ENCODE data around the gene NBPF3.

DNA sequence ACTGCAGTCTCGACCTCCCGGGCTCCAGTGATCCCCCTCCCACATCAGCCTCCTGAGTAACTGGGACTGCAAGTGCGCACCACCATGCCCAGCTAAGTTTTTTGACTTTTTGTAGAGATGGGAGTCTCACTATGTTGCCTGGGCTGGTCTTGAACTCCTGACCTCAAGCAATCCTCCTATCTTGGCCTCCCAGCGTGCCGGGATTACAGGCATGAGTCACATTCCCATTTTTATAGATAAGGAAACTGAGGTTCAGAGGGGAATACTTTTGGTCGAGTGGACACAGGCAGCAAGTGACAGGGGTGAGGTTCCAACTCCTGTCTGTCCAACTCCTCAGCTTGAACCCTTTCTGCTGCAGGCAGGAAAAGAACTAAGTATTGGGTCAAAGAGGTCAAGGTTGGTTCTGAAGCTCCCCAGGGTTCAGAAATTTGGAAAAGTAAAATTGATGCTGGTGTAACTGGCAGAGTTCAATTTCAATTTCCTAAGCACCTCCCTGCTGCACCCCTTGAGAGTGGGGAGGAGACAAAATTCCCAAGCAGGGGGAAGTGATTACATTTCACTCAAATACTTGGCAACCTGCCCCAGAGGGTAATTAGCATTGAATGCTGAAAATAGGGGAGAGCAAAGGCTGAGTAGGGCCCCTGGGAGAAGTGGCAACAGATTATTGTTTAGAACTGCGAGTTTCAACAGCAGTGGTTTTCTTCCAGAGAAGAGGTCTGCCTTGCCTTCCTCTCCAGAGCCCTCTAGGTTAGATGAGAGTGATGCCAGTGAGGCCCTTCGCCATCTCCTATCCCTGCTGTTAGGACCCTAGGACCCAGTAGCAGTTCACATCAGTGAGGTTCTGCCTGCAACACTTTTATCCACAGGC is 51.8 kb downstream of the NBPF3 start:
- no peak for TF ChIP-seq POLR2A (IDR thresholded peaks at IDR 0.05)
- TF ChIP-seq, protein P1, sequence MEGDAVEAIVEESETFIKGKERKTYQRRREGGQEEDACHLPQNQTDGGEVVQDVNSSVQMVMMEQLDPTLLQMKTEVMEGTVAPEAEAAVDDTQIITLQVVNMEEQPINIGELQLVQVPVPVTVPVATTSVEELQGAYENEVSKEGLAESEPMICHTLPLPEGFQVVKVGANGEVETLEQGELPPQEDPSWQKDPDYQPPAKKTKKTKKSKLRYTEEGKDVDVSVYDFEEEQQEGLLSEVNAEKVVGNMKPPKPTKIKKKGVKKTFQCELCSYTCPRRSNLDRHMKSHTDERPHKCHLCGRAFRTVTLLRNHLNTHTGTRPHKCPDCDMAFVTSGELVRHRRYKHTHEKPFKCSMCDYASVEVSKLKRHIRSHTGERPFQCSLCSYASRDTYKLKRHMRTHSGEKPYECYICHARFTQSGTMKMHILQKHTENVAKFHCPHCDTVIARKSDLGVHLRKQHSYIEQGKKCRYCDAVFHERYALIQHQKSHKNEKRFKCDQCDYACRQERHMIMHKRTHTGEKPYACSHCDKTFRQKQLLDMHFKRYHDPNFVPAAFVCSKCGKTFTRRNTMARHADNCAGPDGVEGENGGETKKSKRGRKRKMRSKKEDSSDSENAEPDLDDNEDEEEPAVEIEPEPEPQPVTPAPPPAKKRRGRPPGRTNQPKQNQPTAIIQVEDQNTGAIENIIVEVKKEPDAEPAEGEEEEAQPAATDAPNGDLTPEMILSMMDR (IDR thresholded peaks at IDR 0.05), result no peak

Measured in lower leg skin (tissue), 3 donors.